Breast epithelium (tissue), 4 donors: Measurements from ENCODE around the gene NEK6. TPM values are rescaled to one million over a fixed set of nuclear protein-coding genes. Genes with fewer than 3 reads are reported as not detected.

Experiments used
- DNase-seq, 2 donors: peaks; one replicate each; pipeline ENCODE4 v3.0.0-alpha.2; 2019; ENCODE audit warnings: low spot score in 2 of 2
- H3K27ac ChIP-seq, 2 donors: fragments of 200-600 bp; sonication (generic) in 1 of 2; one replicate each; pipeline ENCODE4 v1.5.1; 2016 to 2019; ENCODE audit warnings: mild to moderate bottlenecking in 1 of 2
- H3K27me3 ChIP-seq, 2 donors: fragments of 200-600 bp; sonication (generic) in 1 of 2; one replicate each; pipeline versions ENCODE4 v1.5.1 to v1.6.0; 2017 to 2019; ENCODE audit warnings: control low read depth in 1 of 2, mild to moderate bottlenecking in 1 of 2
- H3K36me3 ChIP-seq: fragments of 200-600 bp; one replicate; pipeline ENCODE4 v1.5.1; 2019
- H3K4me1 ChIP-seq, 2 donors: fragments of 200-600 bp; sonication (generic); one replicate each; pipeline ENCODE4 v1.5.1; 2016 to 2019; ENCODE audit warnings: control low read depth in 1 of 2
- H3K4me3 ChIP-seq, 3 donors: fragments of 200-600 bp; sonication (generic); 1 replicate in 2 of 3; 2 replicates in 1 of 3; pipeline ENCODE4 v1.5.1; 2016 to 2019; ENCODE audit warnings: mild to moderate bottlenecking in 3 of 3, moderate library complexity in 2 of 3
- H3K9me3 ChIP-seq, 2 donors: fragments of 200-600 bp; sonication (generic) in 1 of 2; one replicate each; pipeline ENCODE4 v1.5.1; 2016 to 2019; ENCODE audit warnings: control low read depth in 1 of 2
- POLR2A ChIP-seq: fragments of 450-650 bp; IDR thresholded peaks from one replicate; pipeline ENCODE4 v1.6.1; 2016; ENCODE audit warnings: antibody characterized with exemption, mild to moderate bottlenecking, moderate library complexity
- POLR2AphosphoS5 ChIP-seq, 3 donors: sonication (generic); formaldehyde crosslinking; IDR thresholded peaks; one replicate each; pipeline ENCODE4 v1.6.1; 2017; ENCODE audit warnings: antibody characterized with exemption in 3 of 3
- intact Hi-C: fragments of 100-400 bp; cut with DNase I; formaldehyde crosslinking; loops from one replicate; pipeline ENCODE4 v1.15.1; 2023; ENCODE audit warnings: low total_unique reads
- total RNA-seq, 3 donors: library from RNA; depleted of rRNA; stranded (reverse); fragments of >200 nt; gene quantifications; one replicate each; pipeline ENCODE4 v1.1.0, GENCODE V29; 2016
- TF ChIP-seq, protein P1 (sequence below), 3 donors: fragments of 450-650 bp; IDR thresholded peaks; one replicate each; pipeline ENCODE4 v1.5.1; 2016 to 2017; ENCODE audit warnings: antibody characterized with exemption in 3 of 3, mild to moderate bottlenecking in 3 of 3, moderate library complexity in 3 of 3

Gene NEK6
- total RNA-seq, 3 donors from 2014 or later, result 17.8 to 31.5 (median 22.2) TPM

DNA sequence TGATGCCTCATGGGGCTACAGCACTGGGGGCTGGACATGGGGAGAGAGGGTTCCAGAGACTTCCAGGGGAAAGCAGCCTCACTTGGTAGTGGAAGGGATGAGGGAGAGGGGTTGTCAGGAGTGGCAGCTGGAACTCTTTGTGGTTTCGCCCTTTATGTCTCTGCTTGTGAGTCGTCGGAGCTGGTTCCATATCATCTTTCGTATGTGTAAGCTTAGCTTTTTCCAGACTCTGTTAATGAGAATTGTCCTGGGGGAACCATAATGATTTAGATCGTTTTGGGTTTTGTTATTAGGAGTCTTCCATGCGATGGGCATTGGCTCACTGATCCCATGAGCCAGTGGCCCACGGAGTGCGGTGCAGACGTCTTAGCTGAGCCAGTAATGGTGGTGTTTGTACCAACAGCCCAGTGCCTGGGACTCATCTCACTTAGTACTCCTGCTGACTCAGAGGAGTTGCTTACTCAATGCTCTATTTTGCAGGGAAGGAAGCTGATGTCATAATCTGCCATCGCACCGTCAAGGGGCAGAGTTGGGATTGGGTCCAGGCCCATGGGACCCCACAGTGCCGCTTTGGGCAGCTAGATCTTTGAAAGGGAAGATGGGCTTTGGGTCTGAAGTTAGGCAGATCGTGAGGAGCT is 48.5 kb downstream of the NEK6 start:
- no peak for DNase-seq
- Histone ChIP-seq H3K9me3 (no peaks in the 10 kb centered on the region), H3K4me1 (no peaks in the 10 kb centered on the region), H3K4me3 (no peak overlapping the region), H3K36me3 (no peaks in the 10 kb centered on the region), H3K27ac (no peak overlapping the region), H3K27me3 (no peaks in the 10 kb centered on the region)
- intact Hi-C loops, result no loop called here
- no peak for TF ChIP-seq POLR2A
- TF ChIP-seq POLR2AphosphoS5 (IDR thresholded peaks at IDR 0.05), result no peak
- TF ChIP-seq, protein P1, sequence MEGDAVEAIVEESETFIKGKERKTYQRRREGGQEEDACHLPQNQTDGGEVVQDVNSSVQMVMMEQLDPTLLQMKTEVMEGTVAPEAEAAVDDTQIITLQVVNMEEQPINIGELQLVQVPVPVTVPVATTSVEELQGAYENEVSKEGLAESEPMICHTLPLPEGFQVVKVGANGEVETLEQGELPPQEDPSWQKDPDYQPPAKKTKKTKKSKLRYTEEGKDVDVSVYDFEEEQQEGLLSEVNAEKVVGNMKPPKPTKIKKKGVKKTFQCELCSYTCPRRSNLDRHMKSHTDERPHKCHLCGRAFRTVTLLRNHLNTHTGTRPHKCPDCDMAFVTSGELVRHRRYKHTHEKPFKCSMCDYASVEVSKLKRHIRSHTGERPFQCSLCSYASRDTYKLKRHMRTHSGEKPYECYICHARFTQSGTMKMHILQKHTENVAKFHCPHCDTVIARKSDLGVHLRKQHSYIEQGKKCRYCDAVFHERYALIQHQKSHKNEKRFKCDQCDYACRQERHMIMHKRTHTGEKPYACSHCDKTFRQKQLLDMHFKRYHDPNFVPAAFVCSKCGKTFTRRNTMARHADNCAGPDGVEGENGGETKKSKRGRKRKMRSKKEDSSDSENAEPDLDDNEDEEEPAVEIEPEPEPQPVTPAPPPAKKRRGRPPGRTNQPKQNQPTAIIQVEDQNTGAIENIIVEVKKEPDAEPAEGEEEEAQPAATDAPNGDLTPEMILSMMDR (IDR thresholded peaks at IDR 0.05), result no peak

DNA sequence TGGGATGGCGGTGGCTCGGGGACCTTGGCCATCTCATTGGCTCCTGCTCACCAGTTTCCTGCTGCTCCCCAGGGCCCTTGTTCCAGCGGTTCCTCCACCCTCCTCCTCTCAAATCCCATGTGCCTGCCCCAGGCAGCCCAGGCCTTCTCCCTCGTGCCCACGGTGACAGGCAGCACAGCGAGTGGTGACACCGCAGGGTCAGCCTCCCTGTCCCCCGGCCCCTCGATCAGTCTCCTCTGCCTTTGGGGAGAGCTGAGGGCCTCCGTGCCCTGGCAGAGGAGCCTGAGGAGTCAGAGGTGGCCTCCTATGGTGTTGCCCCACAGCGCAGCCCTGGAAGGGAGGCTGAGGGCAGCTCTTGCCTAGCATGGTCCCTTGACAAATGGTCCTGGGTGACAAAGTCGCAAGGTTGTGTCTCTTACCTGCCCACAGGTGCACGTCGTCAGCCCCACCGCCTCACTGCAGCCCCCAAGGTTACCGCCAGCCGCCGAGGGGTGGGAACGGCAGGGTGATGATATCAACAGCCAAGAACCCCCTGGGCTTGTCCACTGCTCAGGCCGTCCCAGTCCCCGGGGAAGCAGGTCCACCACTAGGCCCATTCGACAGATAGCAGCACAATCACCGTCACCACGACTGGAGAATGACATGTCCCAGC is 49.8 kb downstream of the NEK6 start:
- intact Hi-C loops, result no loop called here
- TF ChIP-seq POLR2AphosphoS5 (IDR thresholded peaks at IDR 0.05), result no peak
- TF ChIP-seq, protein P1 (IDR thresholded peaks at IDR 0.05), result no peak
- TF ChIP-seq POLR2A, result no peak
- Histone ChIP-seq H3K27ac (no peak overlapping the region), H3K27me3 (no peaks in the 10 kb centered on the region), H3K9me3 (no peaks in the 10 kb centered on the region), H3K36me3 (no peaks in the 10 kb centered on the region), H3K4me3 (no peak overlapping the region), H3K4me1 (no peaks in the 10 kb centered on the region)
- no peak for DNase-seq

DNA sequence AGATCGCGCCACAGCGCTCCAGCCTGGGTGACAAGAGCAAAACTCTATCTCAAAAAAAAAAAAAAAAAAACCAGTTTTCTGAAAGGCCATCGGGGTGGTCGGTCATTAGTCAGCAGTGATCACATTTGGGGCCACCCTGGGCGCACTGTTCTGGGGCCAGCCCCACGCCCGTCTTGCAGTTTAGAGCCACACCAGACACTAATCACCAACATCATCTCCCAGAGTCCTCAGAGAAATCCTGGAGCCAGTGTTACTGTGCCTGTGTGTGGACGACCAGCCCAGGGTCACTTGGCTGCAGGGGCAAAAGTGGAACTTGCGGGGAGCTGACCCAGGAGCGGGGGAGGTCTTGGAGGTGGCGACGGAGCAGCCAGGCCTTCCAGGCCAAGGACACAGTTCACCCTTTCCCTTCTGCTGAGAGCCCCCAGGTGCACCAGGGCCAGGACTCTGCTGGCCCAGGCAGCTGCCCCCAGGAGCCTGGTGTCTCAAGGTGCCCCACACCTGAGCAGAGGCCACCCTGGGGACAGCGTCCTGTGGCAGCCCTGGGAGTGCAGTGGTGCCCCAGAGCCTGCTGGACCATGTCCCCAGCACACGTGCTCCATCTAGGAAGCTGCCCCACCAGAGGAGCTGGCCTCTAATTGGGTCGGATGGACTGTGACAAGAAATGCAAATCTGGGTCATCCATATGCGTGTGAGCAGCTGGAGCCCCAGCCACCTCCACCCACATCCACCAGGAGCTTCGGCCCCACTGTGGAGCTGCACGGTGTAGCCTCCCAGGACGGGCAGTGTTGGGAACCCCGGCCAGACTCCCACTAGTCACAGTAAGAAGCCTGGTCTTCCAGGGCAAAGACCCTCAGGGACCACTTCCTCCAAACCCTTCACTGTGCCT is 51.1 kb downstream of the NEK6 start:
- Histone ChIP-seq H3K27ac (no peak overlapping the region), H3K9me3 (no peaks in the 10 kb centered on the region), H3K36me3 (no peaks in the 10 kb centered on the region), H3K4me1 (no peaks in the 10 kb centered on the region), H3K27me3 (no peaks in the 10 kb centered on the region), H3K4me3 (no peak overlapping the region)
- TF ChIP-seq POLR2A (no peak), POLR2AphosphoS5 (IDR thresholded peaks at IDR 0.05) (no peak)
- TF ChIP-seq, protein P1 (IDR thresholded peaks at IDR 0.05), result no peak
- intact Hi-C loops, result no loop called here
- no peak for DNase-seq

DNA sequence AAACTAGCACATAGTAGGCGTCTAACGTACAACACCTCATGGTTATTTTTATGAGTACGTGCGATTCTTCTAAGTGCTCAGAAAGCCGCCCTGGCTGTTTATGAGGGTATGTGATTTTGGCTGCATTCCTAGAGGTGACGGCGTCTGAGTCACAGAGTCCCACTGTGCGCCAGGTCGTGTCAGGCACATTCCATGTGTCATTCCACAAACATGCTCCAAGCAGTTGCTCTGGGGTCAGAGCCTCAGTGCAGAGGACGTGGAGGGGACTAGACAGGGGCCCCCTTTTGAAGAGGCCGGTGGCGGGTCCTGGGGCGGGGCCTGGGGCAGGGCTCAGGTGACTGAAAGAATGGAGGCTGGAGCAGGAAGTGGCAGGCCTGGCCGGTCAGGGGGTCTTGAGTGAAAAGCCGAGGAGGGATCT is 51.9 kb downstream of the NEK6 start:
- Histone ChIP-seq H3K27me3 (no peaks in the 10 kb centered on the region), H3K27ac (no peak overlapping the region), H3K4me3 (no peak overlapping the region), H3K4me1 (no peaks in the 10 kb centered on the region), H3K36me3 (peaks cover under 1% of the 10 kb centered on the region), H3K9me3 (no peaks in the 10 kb centered on the region)
- intact Hi-C loops, result loop anchor here (10.0 kb wide), 1 partner anchor 185 kb away; no protein-coding TSS in a partner anchor
- no peak for DNase-seq
- TF ChIP-seq POLR2AphosphoS5 (IDR thresholded peaks at IDR 0.05) (no peak), POLR2A (no peak)
- TF ChIP-seq, protein P1 (IDR thresholded peaks at IDR 0.05), result no peak
